ENCODE results near the gene SH3GL3.

SH3GL3 gene

GRCh38 chr15:83435782-83436181 is 11.4 kb upstream of the SH3GL3 start:
- Histone ChIP-seq H3K27ac (ENCODE audit: low read length) (no peak overlapping the region), H3K4me1 (ENCODE audit: insufficient read depth, low read length) (no peaks in the 10 kb centered on the region), H3K27me3 (ENCODE audit: insufficient read depth, low read length) (no peaks in the 10 kb centered on the region), H3K36me3 (ENCODE audit: insufficient read depth, low read depth, low read length) (no peaks in the 10 kb centered on the region), H3K9me3 (ENCODE audit: insufficient read depth, low read depth, low read length) (no peaks in the 10 kb centered on the region), H3K4me3 (ENCODE audit: low read length) (no peak overlapping the region), H3K9ac (ENCODE audit: low read depth, low read length) (no peak overlapping the region)

- no peaks in the 10 kb centered on the region for H3K4me1 ChIP-seq (ENCODE audit: insufficient read depth, low read length)
- H3K36me3 ChIP-seq (ENCODE audit: insufficient read depth, low read depth, low read length): no peaks in the 10 kb centered on the region
- H3K27ac ChIP-seq (ENCODE audit: low read length): no peak overlapping the region
- H3K9ac ChIP-seq (ENCODE audit: low read depth, low read length): no peak overlapping the region
- H3K9me3 ChIP-seq (ENCODE audit: insufficient read depth, low read depth, low read length): no peaks in the 10 kb centered on the region
- H3K4me3 ChIP-seq (ENCODE audit: low read length): no peak overlapping the region
- no peaks in the 10 kb centered on the region for H3K27me3 ChIP-seq (ENCODE audit: insufficient read depth, low read length)
Observed at GRCh38 chr15:83436513-83437158, 10.5 kb upstream of the SH3GL3 start.

- H3K9me3 ChIP-seq (ENCODE audit: insufficient read depth, low read depth, low read length): no peaks in the 10 kb centered on the region
- H3K36me3 ChIP-seq (ENCODE audit: insufficient read depth, low read depth, low read length): no peaks in the 10 kb centered on the region
- no peak overlapping the region for H3K4me3 ChIP-seq (ENCODE audit: low read length)
- peaks cover 6% of the 10 kb centered on the region; the same call in 1 of the 2 replicates for H3K4me1 ChIP-seq (ENCODE audit: insufficient read depth, low read length)
- H3K27ac ChIP-seq (ENCODE audit: low read length): no peak overlapping the region
- H3K27me3 ChIP-seq (ENCODE audit: insufficient read depth, low read length): peaks cover 20% of the 10 kb centered on the region
- no peak overlapping the region for H3K9ac ChIP-seq (ENCODE audit: low read depth, low read length)
Observed at GRCh38 chr15:83443076-83443847, 3.9 kb upstream of the SH3GL3 start.

DNA sequence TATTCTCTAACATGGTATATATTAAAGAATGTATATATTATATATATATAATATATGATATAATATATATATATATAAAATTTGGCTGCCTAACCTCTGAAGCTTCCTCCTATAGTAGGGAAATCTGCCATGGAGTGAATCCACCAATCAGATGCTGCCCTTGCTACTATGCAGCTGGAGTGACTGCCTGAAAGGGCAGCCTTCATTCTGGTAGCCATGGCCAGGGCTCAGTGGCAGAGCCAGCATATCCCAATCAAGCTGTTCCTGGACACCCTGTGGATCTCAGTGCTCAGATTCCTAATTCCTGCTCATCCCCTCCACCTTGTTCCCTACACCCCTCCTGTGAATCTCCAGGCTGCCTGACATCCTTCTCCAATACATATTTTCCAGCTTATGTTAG is 2.2 kb upstream of the SH3GL3 start:
- Histone ChIP-seq H3K27me3 (ENCODE audit: insufficient read depth, low read length) (peaks cover 32% of the 10 kb centered on the region), H3K27ac (ENCODE audit: low read length) (no peak overlapping the region), H3K9me3 (ENCODE audit: insufficient read depth, low read depth, low read length) (no peaks in the 10 kb centered on the region), H3K36me3 (ENCODE audit: insufficient read depth, low read depth, low read length) (no peaks in the 10 kb centered on the region), H3K4me1 (ENCODE audit: insufficient read depth, low read length) (peaks cover 6% of the 10 kb centered on the region; the same call in 1 of the 2 replicates), H3K4me3 (ENCODE audit: low read length) (no peak overlapping the region), H3K9ac (ENCODE audit: low read depth, low read length) (no peak overlapping the region)

DNA sequence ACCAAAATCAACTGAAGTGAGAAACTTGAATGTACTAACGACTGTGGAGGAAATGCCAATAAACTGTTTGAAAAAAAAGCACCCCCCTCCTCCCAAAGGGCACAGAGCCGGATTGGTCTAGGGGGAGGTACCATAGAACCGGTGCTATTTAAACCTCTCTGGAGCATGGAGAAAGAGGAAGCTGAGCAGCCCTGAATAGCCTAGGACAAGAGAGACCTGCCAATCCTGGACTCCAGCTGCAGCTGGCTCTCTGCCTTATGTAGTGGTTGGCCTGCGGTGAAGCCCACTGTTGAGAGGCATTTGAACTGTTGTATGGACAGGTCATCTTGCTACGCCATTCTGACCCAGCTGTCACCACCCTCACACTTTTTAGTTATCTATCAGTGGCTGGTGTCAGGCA is 1.5 kb upstream of the SH3GL3 start:
- H3K4me3 ChIP-seq (ENCODE audit: low read length): no peak overlapping the region
- H3K4me1 ChIP-seq (ENCODE audit: insufficient read depth, low read length): peaks cover 6% of the 10 kb centered on the region; the same call in 1 of the 2 replicates
- no peak overlapping the region for H3K27ac ChIP-seq (ENCODE audit: low read length)
- no peaks in the 10 kb centered on the region for H3K36me3 ChIP-seq (ENCODE audit: insufficient read depth, low read depth, low read length)
- no peak overlapping the region for H3K9ac ChIP-seq (ENCODE audit: low read depth, low read length)
- H3K27me3 ChIP-seq (ENCODE audit: insufficient read depth, low read length): peaks cover 32% of the 10 kb centered on the region
- H3K9me3 ChIP-seq (ENCODE audit: insufficient read depth, low read depth, low read length): no peaks in the 10 kb centered on the region

GRCh38 chr15:83446417-83446816 is 724 bp upstream of the SH3GL3 start:
- Histone ChIP-seq H3K9ac (ENCODE audit: low read depth, low read length) (peak overlapping the region; percentile 66; the same call in 1 of the 2 replicates), H3K36me3 (ENCODE audit: insufficient read depth, low read depth, low read length) (no peaks in the 10 kb centered on the region), H3K4me1 (ENCODE audit: insufficient read depth, low read length) (peaks cover 6% of the 10 kb centered on the region; the same call in 1 of the 2 replicates), H3K9me3 (ENCODE audit: insufficient read depth, low read depth, low read length) (no peaks in the 10 kb centered on the region), H3K27ac (ENCODE audit: low read length) (no peak overlapping the region), H3K27me3 (ENCODE audit: insufficient read depth, low read length) (peaks cover 32% of the 10 kb centered on the region), H3K4me3 (ENCODE audit: low read length) (peak overlapping the region; percentile 83; the same call in 1 of the 2 replicates)

- no peak overlapping the region for H3K4me3 ChIP-seq (ENCODE audit: low read length)
- H3K9ac ChIP-seq (ENCODE audit: low read depth, low read length): no peak overlapping the region
- no peaks in the 10 kb centered on the region for H3K36me3 ChIP-seq (ENCODE audit: insufficient read depth, low read depth, low read length)
Observed at GRCh38 chr15:83449250-83449671, 2.1 kb downstream of the SH3GL3 start.

GRCh38 chr15:83449937-83450506 is 2.9 kb downstream of the SH3GL3 start:
- H3K9ac ChIP-seq (ENCODE audit: low read depth, low read length): no peak overlapping the region
- H3K27ac ChIP-seq (ENCODE audit: low read length): no peak overlapping the region
- no peaks in the 10 kb centered on the region for H3K36me3 ChIP-seq (ENCODE audit: insufficient read depth, low read depth, low read length)
- no peaks in the 10 kb centered on the region for H3K9me3 ChIP-seq (ENCODE audit: insufficient read depth, low read depth, low read length)
- peaks cover 32% of the 10 kb centered on the region for H3K27me3 ChIP-seq (ENCODE audit: insufficient read depth, low read length)
- no peak overlapping the region for H3K4me3 ChIP-seq (ENCODE audit: low read length)
- peaks cover 6% of the 10 kb centered on the region; the same call in 1 of the 2 replicates for H3K4me1 ChIP-seq (ENCODE audit: insufficient read depth, low read length)

More at GRCh38 chr15:83449250-83449671, 2.1 kb downstream of the SH3GL3 start:
- Histone ChIP-seq H3K27me3 (ENCODE audit: insufficient read depth, low read length) (peaks cover 32% of the 10 kb centered on the region), H3K4me1 (ENCODE audit: insufficient read depth, low read length) (peaks cover 6% of the 10 kb centered on the region; the same call in 1 of the 2 replicates), H3K9me3 (ENCODE audit: insufficient read depth, low read depth, low read length) (no peaks in the 10 kb centered on the region), H3K27ac (ENCODE audit: low read length) (no peak overlapping the region)

- no peak overlapping the region for H3K4me3 ChIP-seq (ENCODE audit: low read length)
- H3K27me3 ChIP-seq (ENCODE audit: insufficient read depth, low read length): no peaks in the 10 kb centered on the region
- no peaks in the 10 kb centered on the region; the same call in 1 of the 2 replicates for H3K4me1 ChIP-seq (ENCODE audit: insufficient read depth, low read length)
- no peaks in the 10 kb centered on the region for H3K36me3 ChIP-seq (ENCODE audit: insufficient read depth, low read depth, low read length)
- no peak overlapping the region for H3K9ac ChIP-seq (ENCODE audit: low read depth, low read length)
- no peaks in the 10 kb centered on the region for H3K9me3 ChIP-seq (ENCODE audit: insufficient read depth, low read depth, low read length)
- H3K27ac ChIP-seq (ENCODE audit: low read length): no peak overlapping the region
Observed at GRCh38 chr15:83457149-83457548, 10.0 kb downstream of the SH3GL3 start.

DNA sequence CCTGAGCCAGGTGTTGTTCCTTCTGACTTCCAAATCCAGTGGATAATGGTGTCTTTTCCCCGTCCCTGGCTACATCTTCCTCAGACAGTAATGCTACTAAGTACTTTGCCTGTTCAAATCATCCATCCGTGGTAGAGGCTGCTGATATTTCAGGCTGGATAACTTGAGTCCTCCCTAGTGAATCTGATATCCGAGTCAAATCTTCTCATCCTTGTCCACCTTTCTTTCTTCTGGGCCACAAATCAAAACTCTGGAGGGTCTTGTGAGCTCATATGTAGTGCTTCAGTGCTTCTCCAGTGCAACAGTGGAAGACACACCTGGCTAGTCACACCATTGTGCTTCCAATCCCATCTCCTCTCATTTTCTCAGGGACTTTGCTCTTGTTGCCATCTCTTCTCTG is 11.2 kb downstream of the SH3GL3 start:
- H3K9ac ChIP-seq (ENCODE audit: low read depth, low read length): no peak overlapping the region
- no peaks in the 10 kb centered on the region for H3K36me3 ChIP-seq (ENCODE audit: insufficient read depth, low read depth, low read length)
- H3K4me1 ChIP-seq (ENCODE audit: insufficient read depth, low read length): no peaks in the 10 kb centered on the region; the same call in 1 of the 2 replicates
- H3K4me3 ChIP-seq (ENCODE audit: low read length): no peak overlapping the region
- no peak overlapping the region for H3K27ac ChIP-seq (ENCODE audit: low read length)
- H3K27me3 ChIP-seq (ENCODE audit: insufficient read depth, low read length): no peaks in the 10 kb centered on the region
- H3K9me3 ChIP-seq (ENCODE audit: insufficient read depth, low read depth, low read length): no peaks in the 10 kb centered on the region

DNA sequence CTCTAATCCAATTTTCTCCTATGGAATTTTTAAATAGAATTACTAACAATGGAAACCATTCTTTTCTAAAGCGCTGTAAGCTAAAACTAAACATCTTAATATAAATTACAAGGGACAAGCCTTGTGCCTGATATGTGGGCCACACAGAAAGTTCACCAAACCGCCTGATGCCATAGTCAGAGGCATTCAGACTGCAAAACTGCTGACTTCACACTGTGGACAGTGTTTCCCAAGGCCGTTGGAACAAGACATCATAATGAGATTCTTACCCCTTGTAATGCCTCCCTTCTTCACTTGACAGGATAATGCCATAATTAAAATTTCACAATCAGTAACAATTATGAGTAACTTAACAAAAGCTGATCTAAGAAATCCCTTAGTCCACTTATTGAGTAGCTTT is 14.9 kb downstream of the SH3GL3 start:
- H3K36me3 ChIP-seq (ENCODE audit: insufficient read depth, low read depth, low read length): no peaks in the 10 kb centered on the region
- H3K27me3 ChIP-seq (ENCODE audit: insufficient read depth, low read length): no peaks in the 10 kb centered on the region
- H3K9ac ChIP-seq (ENCODE audit: low read depth, low read length): no peak overlapping the region
- no peaks in the 10 kb centered on the region; the same call in 1 of the 2 replicates for H3K4me1 ChIP-seq (ENCODE audit: insufficient read depth, low read length)
- no peaks in the 10 kb centered on the region for H3K9me3 ChIP-seq (ENCODE audit: insufficient read depth, low read depth, low read length)
- no peak overlapping the region for H3K4me3 ChIP-seq (ENCODE audit: low read length)
- H3K27ac ChIP-seq (ENCODE audit: low read length): no peak overlapping the region
